Uterus (tissue), 4 donors: ENCODE data around the gene SPEF2. TPM values are rescaled to one million over a fixed set of nuclear protein-coding genes. Genes with fewer than 3 reads are reported as not detected.

ENCODE experiments used
- DNase-seq, 2 donors: peaks; one replicate each; pipeline ENCODE4 v3.0.0-alpha.2; 2019 to 2020
- H3K27ac ChIP-seq, 2 donors: fragments of 200-600 bp; sonication (generic); 1 replicate in 1 of 2; 2 replicates in 1 of 2; pipeline ENCODE4 v1.5.1; 2016 to 2018
- H3K27me3 ChIP-seq, 2 donors: fragments of 200-600 bp; sonication (generic); one replicate each; pipeline ENCODE4 v1.5.1; 2018 to 2019; ENCODE audit warnings: control low read depth in 1 of 2
- H3K36me3 ChIP-seq, 2 donors: fragments of 200-600 bp; sonication (generic); one replicate each; pipeline ENCODE4 v1.5.1; 2019; ENCODE audit warnings: control low read depth in 1 of 2
- H3K4me1 ChIP-seq, 2 donors: fragments of 200-600 bp; sonication (generic); one replicate each; pipeline ENCODE4 v1.5.1; 2018 to 2019; ENCODE audit warnings: control low read depth in 1 of 2
- H3K4me3 ChIP-seq, 2 donors: fragments of 200-600 bp; sonication (generic); 1 replicate in 1 of 2; 2 replicates in 1 of 2; pipeline ENCODE4 v1.5.1; 2018 to 2019; ENCODE audit warnings: mild to moderate bottlenecking in 1 of 2
- H3K9me3 ChIP-seq, 2 donors: fragments of 200-600 bp; sonication (generic); one replicate each; pipeline ENCODE4 v1.5.1; 2019; ENCODE audit warnings: control low read depth in 1 of 2
- CTCF ChIP-seq, 4 experiments: fragments of 200-600 bp in 2 of 4; fragments of 450-650 bp in 2 of 4; sonication (generic) in 2 of 4; IDR thresholded peaks; one replicate each; pipeline ENCODE4 v1.5.1; 2016 to 2019; ENCODE audit warnings: antibody characterized with exemption in 4 of 4, mild to moderate bottlenecking in 2 of 4, moderate library complexity in 1 of 4
- POLR2A ChIP-seq, 2 donors: fragments of 450-650 bp; IDR thresholded peaks; one replicate each; pipeline ENCODE4 v1.6.1; 2016; ENCODE audit warnings: antibody characterized with exemption in 2 of 2, mild to moderate bottlenecking in 1 of 2, moderate library complexity in 1 of 2
- intact Hi-C: fragments of 100-400 bp; cut with DNase I; formaldehyde crosslinking; loops from one replicate; pipeline ENCODE4 v1.15.1; 2023; ENCODE audit warnings: low total_unique reads
- total RNA-seq, 4 donors: library from RNA; depleted of rRNA in 3 of 4; stranded (reverse); fragments of >200 nt in 3 of 4; gene quantifications; one replicate each; pipeline versions ENCODE4 v1.1.0 to v1.2.4, GENCODE V29; 2014 to 2023
- donor health status: DM: yes; HTN: yes; CAD: no.

The SPEF2 gene
- total RNA-seq, 4 donors from 2014 or later, result 3.3 to 71.0 (median 20.9) TPM

- Histone ChIP-seq H3K27ac (no peak within 1 kb of the TSS), H3K4me3 (no peak within 1 kb of the TSS)
- intact Hi-C loops, result no loop called here
Measured at GRCh38 chr5:35856765-35857351, 239.2 kb downstream of the SPEF2 start, which contains the start of gene IL7R. TSS of gene IL7R (plus strand) at chr5:35856891. CDS start at chr5:35856978, 87 bp downstream.

GRCh38 chr5:35857606-35858205 lies 240.0 kb downstream of the SPEF2 start:
- Histone ChIP-seq H3K27ac (no peak overlapping the region), H3K4me1 (no peaks in the 10 kb centered on the region), H3K9me3 (no peaks in the 10 kb centered on the region), H3K27me3 (no peaks in the 10 kb centered on the region), H3K4me3 (no peak overlapping the region), H3K36me3 (no peaks in the 10 kb centered on the region)
- intact Hi-C loops, result no loop called here
- TF ChIP-seq CTCF (IDR thresholded peaks at IDR 0.05) (no peak), POLR2A (IDR thresholded peaks at IDR 0.05) (no peak)
- DNase-seq, result no peak

More at GRCh38 chr5:35856765-35857351, 239.2 kb downstream of the SPEF2 start, which contains the start of gene IL7R:
- no peaks in the 10 kb centered on the region for H3K4me1 ChIP-seq
- TF ChIP-seq POLR2A (IDR thresholded peaks at IDR 0.05), result no peak
- TF ChIP-seq CTCF (IDR thresholded peaks at IDR 0.05), result no peak
- H3K9me3 ChIP-seq, result no peaks in the 10 kb centered on the region
- no peak for DNase-seq
- H3K36me3 ChIP-seq, result no peaks in the 10 kb centered on the region
- no peaks in the 10 kb centered on the region for H3K27me3 ChIP-seq

GRCh38 chr5:35859101-35859661 lies 241.5 kb downstream of the SPEF2 start:
- intact Hi-C loops, result no loop called here
- no peak overlapping the region for H3K4me3 ChIP-seq
- H3K4me1 ChIP-seq, result no peaks in the 10 kb centered on the region
- H3K27ac ChIP-seq, result no peak overlapping the region
- TF ChIP-seq POLR2A (IDR thresholded peaks at IDR 0.05) (no peak), CTCF (IDR thresholded peaks at IDR 0.05) (no peak)
- no peaks in the 10 kb centered on the region for H3K36me3 ChIP-seq
- no peaks in the 10 kb centered on the region for H3K27me3 ChIP-seq
- DNase-seq, result no peak
- no peaks in the 10 kb centered on the region for H3K9me3 ChIP-seq

- H3K4me3 ChIP-seq, result no peak overlapping the region
- intact Hi-C loops, result no loop called here
- TF ChIP-seq CTCF (IDR thresholded peaks at IDR 0.05), result no peak
- TF ChIP-seq POLR2A (IDR thresholded peaks at IDR 0.05), result no peak
Measured at GRCh38 chr5:35860686-35861085, 243.0 kb downstream of the SPEF2 start.

GRCh38 chr5:35861718-35862117 lies 244.1 kb downstream of the SPEF2 start:
- Histone ChIP-seq H3K36me3 (no peaks in the 10 kb centered on the region), H3K4me3 (no peak overlapping the region), H3K27me3 (no peaks in the 10 kb centered on the region), H3K9me3 (no peaks in the 10 kb centered on the region), H3K4me1 (no peaks in the 10 kb centered on the region), H3K27ac (no peak overlapping the region)
- intact Hi-C loops, result no loop called here
- TF ChIP-seq CTCF (IDR thresholded peaks at IDR 0.05) (no peak), POLR2A (IDR thresholded peaks at IDR 0.05) (no peak)
- DNase-seq, result no peak

More at GRCh38 chr5:35860686-35861085, 243.0 kb downstream of the SPEF2 start:
- no peaks in the 10 kb centered on the region for H3K4me1 ChIP-seq
- DNase-seq, result no peak
- no peaks in the 10 kb centered on the region for H3K9me3 ChIP-seq
- H3K36me3 ChIP-seq, result no peaks in the 10 kb centered on the region
- no peaks in the 10 kb centered on the region for H3K27me3 ChIP-seq
- H3K27ac ChIP-seq, result no peak overlapping the region
